Measurements from ENCODE around the gene MT1X. TPM values are rescaled to one million over a fixed set of nuclear protein-coding genes. Genes with fewer than 3 reads are reported as not detected.

The MT1X gene
- total RNA-seq, 1 donor from 2014 or later, result 3,049 TPM

GRCh38 chr16:56636616-56637413 lies 45.5 kb upstream of the MT1X start:
- Histone ChIP-seq H3K27ac (no peak overlapping the region), H3K27me3 (no peaks in the 10 kb centered on the region), H3K4me3 (no peak overlapping the region), H3K4me1 (peaks cover 32% of the 10 kb centered on the region), H3K9me3 (no peaks in the 10 kb centered on the region), H3K36me3 (no peaks in the 10 kb centered on the region)
- no peak for DNase-seq (ENCODE audit: extremely low spot score in 2 of 2)
- no peak for TF ChIP-seq CTCF (IDR thresholded peaks at IDR 0.05)
- no peak for TF ChIP-seq POLR2AphosphoS5 (IDR thresholded peaks at IDR 0.05; ENCODE audit: insufficient read depth in 1 of 2, low read depth in 1 of 2)
- TF ChIP-seq POLR2A (IDR thresholded peaks at IDR 0.05), result no peak
- intact Hi-C loops (cut with DNase I), result no loop called here

- intact Hi-C loops (cut with DNase I), result no loop called here
- Histone ChIP-seq H3K27ac (peak within 1 kb of the TSS; percentile 70), H3K36me3 (no peaks in the 10 kb centered on the region), H3K4me3 (peak within 1 kb of the TSS; percentile 45 to 50), H3K9me3 (no peaks in the 10 kb centered on the region), H3K27me3 (no peaks in the 10 kb centered on the region), H3K4me1 (peaks cover 26% of the 10 kb centered on the region)
- DNase-seq (ENCODE audit: extremely low spot score in 2 of 2), result no peak
- TF ChIP-seq POLR2AphosphoS5 (IDR thresholded peaks at IDR 0.05; ENCODE audit: insufficient read depth in 1 of 2, low read depth in 1 of 2) (peak in 1 of 2 donors; percentile 89), CTCF (IDR thresholded peaks at IDR 0.05) (no peak), POLR2A (IDR thresholded peaks at IDR 0.05) (peak in 1 of 2 donors; percentile 43)
These were observed 44.2 kb upstream of the MT1X start, which contains the start of gene MT1A for GRCh38 chr16:56637814-56638750. TSS of gene MT1A (plus strand) at chr16:56638666. CDS start at chr16:56638739, 73 bp downstream.

GRCh38 chr16:56639045-56639444 lies 43.2 kb upstream of the MT1X start:
- H3K27me3 ChIP-seq, result no peaks in the 10 kb centered on the region
- no peak overlapping the region for H3K4me3 ChIP-seq
- intact Hi-C loops (cut with DNase I), result no loop called here

GRCh38 chr16:56640076-56640475 lies 42.2 kb upstream of the MT1X start:
- H3K4me1 ChIP-seq, result peaks cover 28% of the 10 kb centered on the region
- no peak overlapping the region for H3K27ac ChIP-seq
- no peaks in the 10 kb centered on the region for H3K36me3 ChIP-seq
- intact Hi-C loops (cut with DNase I), result no loop called here
- no peak for DNase-seq (ENCODE audit: extremely low spot score in 2 of 2)
- no peaks in the 10 kb centered on the region for H3K27me3 ChIP-seq
- H3K9me3 ChIP-seq, result no peaks in the 10 kb centered on the region
- no peak overlapping the region for H3K4me3 ChIP-seq
- no peak for TF ChIP-seq POLR2AphosphoS5 (IDR thresholded peaks at IDR 0.05; ENCODE audit: insufficient read depth in 1 of 2, low read depth in 1 of 2)
- TF ChIP-seq POLR2A (IDR thresholded peaks at IDR 0.05), result no peak
- TF ChIP-seq CTCF (IDR thresholded peaks at IDR 0.05), result no peak

More at GRCh38 chr16:56639045-56639444, 43.2 kb upstream of the MT1X start:
- TF ChIP-seq POLR2A (IDR thresholded peaks at IDR 0.05) (no peak), POLR2AphosphoS5 (IDR thresholded peaks at IDR 0.05; ENCODE audit: insufficient read depth in 1 of 2, low read depth in 1 of 2) (no peak), CTCF (IDR thresholded peaks at IDR 0.05) (no peak)
- H3K36me3 ChIP-seq, result no peaks in the 10 kb centered on the region
- no peak for DNase-seq (ENCODE audit: extremely low spot score in 2 of 2)
- H3K4me1 ChIP-seq, result peaks cover 30% of the 10 kb centered on the region
- H3K27ac ChIP-seq, result no peak overlapping the region
- H3K9me3 ChIP-seq, result no peaks in the 10 kb centered on the region
